Stimulated activated CD4-positive, alpha-beta T cell treated with anti-CD3 and anti-CD28 coated beads, TNF-alpha, amount 100 ng/mL, for 4 hours (primary cell): ENCODE results near the gene ZRANB3.
"Not testable (repeated sequence)": the region's sequence is repeated elsewhere in the genome, so short reads cannot be mapped to it uniquely, and the experiment has no call there.

ENCODE experiments used
- DNase-seq, 3 experiments: peaks; one replicate each; pipeline ENCODE4 v3.0.0-alpha.2; 2020; ENCODE audit warnings: low read depth in 3 of 3

The ZRANB3 gene

GRCh38 chr2:135125940-135126339, 405.1 kb downstream of the ZRANB3 start:
- DNase-seq, result no peak

GRCh38 chr2:135124924-135125886, 405.8 kb downstream of the ZRANB3 start:
- no peak for DNase-seq

GRCh38 chr2:135121658-135122039, 409.4 kb downstream of the ZRANB3 start:
- DNase-seq, result not testable (repeated sequence)

GRCh38 chr2:135121016-135121657, 409.9 kb downstream of the ZRANB3 start:
- DNase-seq, result no peak

GRCh38 chr2:135119582-135119981, 411.4 kb downstream of the ZRANB3 start:
- DNase-seq, result no peak

GRCh38 chr2:135113322-135113721, 417.7 kb downstream of the ZRANB3 start:
- DNase-seq, result no peak

- not testable (repeated sequence) for DNase-seq
Observed at GRCh38 chr2:135105513-135106316, 425.3 kb downstream of the ZRANB3 start.

- no peak for DNase-seq
Observed at GRCh38 chr2:135103843-135104242, 427.2 kb downstream of the ZRANB3 start.

- no peak for DNase-seq
Observed at GRCh38 chr2:135099802-135100483, 431.1 kb downstream of the ZRANB3 start.

- no peak for DNase-seq
Observed at GRCh38 chr2:135097532-135098231, 433.3 kb downstream of the ZRANB3 start.

- DNase-seq, result no peak
Observed at GRCh38 chr2:135096665-135097446, 434.2 kb downstream of the ZRANB3 start.

GRCh38 chr2:135095591-135095990, 435.4 kb downstream of the ZRANB3 start:
- no peak for DNase-seq

- no peak for DNase-seq
Observed at GRCh38 chr2:135094508-135094907, 436.5 kb downstream of the ZRANB3 start.

- DNase-seq, result no peak
Observed at GRCh38 chr2:135093670-135094330, 437.2 kb downstream of the ZRANB3 start.

GRCh38 chr2:135093193-135093592, 437.8 kb downstream of the ZRANB3 start:
- no peak for DNase-seq

GRCh38 chr2:135091681-135092080, 439.3 kb downstream of the ZRANB3 start:
- DNase-seq, result no peak

GRCh38 chr2:135089597-135089996, 441.4 kb downstream of the ZRANB3 start:
- DNase-seq, result not testable (repeated sequence)
